HUDEP-2 (cell line): ENCODE results near the gene RRM2.
A peak's percentile ranks its signal among the peaks of the same experiment; 100 is the strongest.

Source experiments
- DNase-seq, 76 experiments: peaks; one replicate each; lab custom pipeline; 2025; ENCODE audit not compliant: unreplicated experiment in 76 of 76; lab: John Stamatoyannopoulos, UW

The RRM2 gene

GRCh38 chr2:10148268-10148667 lies 25.7 kb downstream of the RRM2 start:
- DNase-seq = no peak

GRCh38 chr2:10149635-10150034 lies 27.1 kb downstream of the RRM2 start:
- no peak for DNase-seq

DNA sequence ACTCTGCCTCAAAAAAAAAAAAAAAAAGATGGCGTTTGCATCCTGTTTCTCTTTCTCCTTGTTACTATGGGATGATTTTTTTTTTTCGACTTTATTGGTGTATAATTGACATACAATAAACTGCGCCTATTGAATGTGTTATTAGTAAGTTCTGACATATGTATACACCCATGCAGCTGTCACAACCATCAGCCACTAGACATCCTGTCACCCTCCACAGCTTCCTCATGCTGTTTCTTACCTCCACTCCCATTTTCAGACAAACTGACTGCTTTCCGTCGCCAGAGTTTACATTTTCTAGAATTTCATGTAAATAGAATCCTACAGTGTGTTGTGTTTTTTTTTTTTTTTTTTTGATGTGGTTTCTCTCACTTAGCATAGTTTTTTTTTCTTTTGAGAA lies 27.9 kb downstream of the RRM2 start:
- no peak for DNase-seq

DNA sequence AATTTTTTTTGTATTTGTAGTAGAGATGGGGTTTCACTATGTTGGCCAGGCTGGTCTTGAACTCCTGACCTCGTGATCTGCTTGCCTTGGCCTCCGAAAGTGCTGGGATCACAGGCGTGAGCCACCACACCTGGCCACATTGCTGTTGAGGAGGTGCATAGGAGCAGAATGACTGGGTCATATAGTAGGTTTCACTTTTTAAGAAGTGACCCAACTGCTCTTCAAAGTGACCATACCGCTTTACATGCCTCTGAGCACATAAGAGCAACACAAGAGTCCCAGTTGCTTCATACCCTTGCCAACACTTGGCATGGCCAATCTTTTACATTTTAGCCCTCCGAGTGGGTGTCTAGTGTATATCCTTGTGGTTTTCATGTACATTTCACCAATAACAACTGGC lies 28.9 kb downstream of the RRM2 start:
- DNase-seq = no peak

GRCh38 chr2:10157293-10157692 lies 34.8 kb downstream of the RRM2 start:
- no peak for DNase-seq

GRCh38 chr2:10158681-10159080 lies 36.1 kb downstream of the RRM2 start:
- DNase-seq = no peak

GRCh38 chr2:10159086-10159485 lies 36.5 kb downstream of the RRM2 start:
- no peak for DNase-seq

DNA sequence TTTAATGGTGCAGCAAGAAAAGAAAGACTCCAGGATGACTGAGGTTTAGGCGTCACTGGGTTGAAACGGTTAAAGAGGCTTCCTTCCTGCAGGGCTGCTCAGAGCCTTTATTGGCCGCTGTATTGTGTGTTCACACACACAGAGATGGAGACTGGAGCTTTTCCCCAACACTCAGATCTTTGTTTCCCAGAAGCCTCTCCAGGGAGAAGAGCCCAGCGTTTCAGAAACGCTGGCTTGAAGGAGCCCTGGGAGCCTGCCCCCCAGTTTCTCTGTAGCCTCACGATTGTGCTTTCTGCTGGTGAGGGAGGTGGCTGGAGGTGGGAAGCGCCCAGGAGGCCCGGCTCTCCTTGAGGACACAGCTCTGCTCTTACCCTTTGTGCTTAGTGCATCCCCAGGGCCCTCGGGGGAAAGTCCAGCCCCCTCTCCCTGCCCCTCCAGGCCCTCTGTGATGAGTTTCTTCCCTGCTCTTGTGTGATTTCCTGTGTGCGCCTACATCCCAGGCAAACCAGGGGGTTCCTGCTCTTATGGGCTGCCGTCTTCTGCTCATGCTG lies 37.1 kb downstream of the RRM2 start:
- no peak for DNase-seq

DNA sequence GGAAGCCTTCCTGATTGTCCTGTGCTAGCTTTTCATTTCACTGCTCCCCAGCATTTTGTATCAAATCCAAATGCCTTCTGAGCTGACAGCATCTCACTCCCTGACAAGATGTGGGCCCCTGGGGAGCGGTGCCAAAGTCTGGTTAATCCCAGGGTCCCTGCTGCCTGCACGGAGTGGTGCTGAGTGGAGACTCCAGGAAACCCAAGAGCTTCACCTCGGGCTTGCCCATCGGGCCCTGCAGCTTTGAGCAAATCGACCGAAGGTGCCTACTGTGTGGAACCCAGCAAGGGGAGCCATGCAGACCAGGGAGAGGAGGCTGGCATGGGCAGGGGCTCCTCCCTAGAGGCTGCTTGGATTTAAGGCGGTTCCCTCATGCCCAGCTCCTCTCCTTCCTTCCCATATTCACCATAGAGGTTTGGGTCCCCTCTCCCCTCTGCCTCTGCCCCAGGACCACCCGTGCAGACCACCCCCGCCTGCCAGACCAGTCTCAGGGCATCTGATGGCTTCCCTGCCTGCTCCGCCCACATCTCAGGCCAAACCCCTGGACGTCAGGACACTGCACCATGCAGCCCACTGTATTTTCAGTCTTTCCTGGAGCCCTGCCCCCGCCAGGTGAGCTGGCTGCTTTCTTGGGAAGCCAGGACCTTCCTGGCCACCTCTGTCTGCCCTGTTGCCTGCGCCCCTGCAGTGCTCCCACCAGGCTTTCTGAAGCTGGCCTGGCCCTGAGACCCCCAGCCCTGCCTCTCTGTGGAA lies 37.8 kb downstream of the RRM2 start:
- DNase-seq = no peak

GRCh38 chr2:10161206-10161931 lies 38.8 kb downstream of the RRM2 start:
- no peak for DNase-seq

- peak in 40 of 76 experiments; percentile 2 to 74 (median 28) for DNase-seq
Measured at GRCh38 chr2:10161961-10162441, 39.5 kb downstream of the RRM2 start.

GRCh38 chr2:10162586-10163497 lies 40.3 kb downstream of the RRM2 start:
- DNase-seq = no peak

GRCh38 chr2:10163498-10164486 lies 41.3 kb downstream of the RRM2 start:
- DNase-seq = no peak

DNA sequence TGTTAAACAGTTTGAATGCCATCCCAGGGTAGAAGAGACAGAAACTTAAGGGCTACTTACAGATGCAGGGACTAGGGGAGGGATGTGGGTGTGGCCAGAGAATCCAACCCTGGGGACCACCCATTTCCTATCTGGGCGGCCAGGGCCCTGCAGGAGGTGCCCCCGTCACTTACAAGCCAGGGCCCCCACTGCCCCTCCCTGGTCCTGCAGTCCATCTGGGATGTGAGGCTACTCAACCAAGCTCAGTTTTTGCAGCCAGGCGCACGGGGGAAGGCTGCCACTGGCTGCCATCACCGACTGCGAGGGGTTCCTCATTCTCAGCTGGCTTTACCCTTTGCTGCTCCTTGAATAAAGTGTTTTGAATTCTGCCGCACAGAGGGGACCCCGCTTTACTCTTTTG lies 42.1 kb downstream of the RRM2 start:
- no peak for DNase-seq

DNA sequence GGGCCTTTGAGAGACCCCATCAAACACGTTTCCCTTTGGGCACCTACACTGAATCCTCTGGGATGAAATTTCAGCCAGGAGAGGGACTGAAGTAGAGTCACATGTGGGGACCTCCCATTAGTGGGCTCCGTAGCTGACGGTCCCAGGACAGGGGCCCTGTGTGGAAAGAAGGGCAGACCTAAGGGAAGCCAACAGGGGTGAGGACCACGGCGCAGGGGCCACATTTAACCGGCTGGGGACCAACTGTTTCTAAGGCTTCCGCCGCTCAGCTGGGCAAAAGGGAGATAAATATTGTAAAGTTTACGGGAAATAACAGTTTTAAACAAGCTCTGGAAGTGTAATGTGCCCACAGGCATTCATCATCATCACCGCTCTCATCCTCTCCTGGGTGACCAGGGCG lies 42.7 kb downstream of the RRM2 start:
- no peak for DNase-seq

DNA sequence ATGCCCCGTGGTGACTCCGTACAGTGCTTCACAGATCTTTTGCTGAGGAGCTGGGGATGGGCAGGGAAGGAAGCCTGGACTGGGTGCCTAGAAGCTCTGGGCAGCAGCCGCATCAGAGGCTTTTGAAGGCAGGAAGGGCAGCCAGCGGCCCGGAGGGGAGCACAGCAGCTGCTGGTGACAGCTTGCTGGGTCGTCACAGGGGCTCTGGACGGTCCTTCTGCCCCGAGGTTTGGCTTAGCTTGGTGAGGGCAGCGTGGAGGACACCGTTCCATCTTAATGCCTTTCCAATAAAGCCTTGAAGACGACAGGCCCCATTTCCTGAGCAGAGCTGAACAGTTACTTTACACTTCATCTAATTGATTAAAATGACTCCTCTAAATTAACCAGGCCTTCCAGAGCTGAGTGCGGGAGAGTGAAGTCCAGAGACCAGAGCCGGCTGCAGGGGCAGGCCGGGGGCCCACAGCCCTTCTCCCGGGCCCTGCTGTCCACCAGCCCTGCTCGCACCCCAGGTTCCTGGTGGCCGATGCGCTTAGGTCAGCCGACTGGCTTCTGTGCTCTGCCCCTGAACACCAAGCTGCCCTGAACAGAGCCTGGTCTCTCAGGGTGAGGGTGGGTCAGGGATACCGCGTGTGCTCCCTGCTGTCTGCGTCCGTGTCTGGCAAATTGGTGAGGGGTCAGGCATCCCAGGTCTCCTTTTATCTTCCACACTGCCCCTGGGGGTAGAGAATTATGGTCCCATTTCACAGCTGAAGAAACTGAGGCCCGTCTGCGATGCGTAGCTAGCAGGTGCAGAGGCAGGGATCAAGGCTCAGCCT lies 43.5 kb downstream of the RRM2 start:
- no peak for DNase-seq

GRCh38 chr2:10166676-10167292 lies 44.2 kb downstream of the RRM2 start:
- DNase-seq = no peak

- DNase-seq = no peak
Measured at GRCh38 chr2:10167316-10167715, 44.8 kb downstream of the RRM2 start.
